Measurements from ENCODE around the gene PRIMPOL.
"Not testable (repeated sequence)": the region's sequence is repeated elsewhere in the genome, so short reads cannot be mapped to it uniquely, and the experiment has no call there.

Gene PRIMPOL

DNA sequence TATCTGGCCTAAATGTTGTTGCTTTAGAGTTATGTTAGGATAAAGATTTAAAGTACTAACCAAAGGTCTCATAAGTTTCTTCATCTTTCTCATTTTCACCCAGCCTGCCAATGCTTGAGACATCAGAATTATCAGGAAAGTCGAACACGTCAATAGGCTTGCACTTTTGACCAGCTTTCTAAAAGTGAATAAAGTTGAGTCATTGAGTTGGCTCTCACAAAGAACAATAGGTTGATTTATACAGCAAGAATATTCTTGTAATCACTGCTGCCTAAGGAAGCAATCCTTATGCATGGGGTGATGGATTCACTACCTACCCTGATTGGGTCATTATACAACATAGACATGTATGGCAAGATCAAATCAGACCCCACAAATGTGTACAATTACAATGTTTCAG, 79.3 kb downstream of the PRIMPOL start:
- H3K36me3 ChIP-seq (ENCODE audit: insufficient read depth, low read length), result peaks cover 5% of the 10 kb centered on the region
- H3K4me1 ChIP-seq (ENCODE audit: control insufficient read depth, insufficient read depth, low read length), result peaks cover 10% of the 10 kb centered on the region
- no peak overlapping the region for H3K4me3 ChIP-seq (ENCODE audit: low read length)
- no peak overlapping the region for H3K9ac ChIP-seq (ENCODE audit: low read depth, low read length)
- no peaks in the 10 kb centered on the region for H3K9me3 ChIP-seq (replicated peaks; ENCODE audit: low read length)
- no peak overlapping the region for H3K4me2 ChIP-seq (ENCODE audit: low read length)
- no peaks in the 10 kb centered on the region for H3K27me3 ChIP-seq (ENCODE audit: control insufficient read depth, insufficient read depth, low read length)

DNA sequence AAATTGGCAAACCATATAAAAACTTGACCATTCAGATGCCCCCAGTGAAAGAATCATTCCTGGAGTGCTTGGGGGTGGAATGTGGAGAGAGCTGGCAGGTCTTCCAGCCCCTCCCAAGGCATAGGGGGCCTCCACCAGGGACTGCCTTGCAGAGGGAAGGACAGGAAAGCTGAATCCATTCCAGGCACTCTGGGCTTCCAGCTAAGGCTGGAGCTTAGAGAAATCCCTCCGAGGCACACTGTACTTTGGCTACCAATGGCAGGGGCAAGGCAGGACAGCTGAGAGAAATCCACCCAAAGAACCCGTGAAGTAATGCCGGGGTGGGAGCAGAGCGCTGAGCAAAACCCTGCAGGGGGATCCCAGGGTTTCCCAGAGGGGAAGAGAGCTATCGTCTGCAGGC, 80.4 kb downstream of the PRIMPOL start:
- Histone ChIP-seq H3K27me3 (ENCODE audit: control insufficient read depth, insufficient read depth, low read length) (no peaks in the 10 kb centered on the region), H3K9ac (ENCODE audit: low read depth, low read length) (peak overlapping the region; percentile 3), H3K4me2 (ENCODE audit: low read length) (peak overlapping the region; percentile 62), H3K4me1 (ENCODE audit: control insufficient read depth, insufficient read depth, low read length) (peaks cover 12% of the 10 kb centered on the region), H3K4me3 (ENCODE audit: low read length) (no peak overlapping the region), H3K9me3 (replicated peaks; ENCODE audit: low read length) (no peaks in the 10 kb centered on the region), H3K36me3 (ENCODE audit: insufficient read depth, low read length) (peaks cover 5% of the 10 kb centered on the region)

DNA sequence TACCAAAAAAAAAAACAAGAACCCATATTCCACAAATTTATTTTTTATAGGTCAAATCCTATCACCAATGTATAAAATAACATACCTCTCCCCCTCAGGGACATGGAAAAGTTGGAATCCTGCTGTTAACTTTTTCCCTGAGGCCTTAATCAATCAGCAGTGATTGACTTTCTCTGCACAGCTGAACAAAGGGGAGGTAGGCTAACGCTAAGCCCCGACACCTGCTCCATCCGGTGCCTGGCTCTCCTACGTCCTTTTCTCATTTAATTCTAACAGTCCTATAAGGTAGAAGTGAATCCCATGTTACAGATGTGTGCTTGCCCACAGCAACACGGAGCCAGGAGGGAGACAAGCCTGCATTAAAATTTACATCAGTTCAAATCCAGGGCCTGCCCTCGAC, 81.5 kb downstream of the PRIMPOL start:
- Histone ChIP-seq H3K4me1 (ENCODE audit: control insufficient read depth, insufficient read depth, low read length) (peaks cover 12% of the 10 kb centered on the region), H3K4me3 (ENCODE audit: low read length) (no peak overlapping the region), H3K9me3 (replicated peaks; ENCODE audit: low read length) (no peaks in the 10 kb centered on the region), H3K36me3 (ENCODE audit: insufficient read depth, low read length) (peaks cover 5% of the 10 kb centered on the region), H3K4me2 (ENCODE audit: low read length) (no peak overlapping the region), H3K9ac (ENCODE audit: low read depth, low read length) (no peak overlapping the region), H3K27me3 (ENCODE audit: control insufficient read depth, insufficient read depth, low read length) (no peaks in the 10 kb centered on the region)

DNA sequence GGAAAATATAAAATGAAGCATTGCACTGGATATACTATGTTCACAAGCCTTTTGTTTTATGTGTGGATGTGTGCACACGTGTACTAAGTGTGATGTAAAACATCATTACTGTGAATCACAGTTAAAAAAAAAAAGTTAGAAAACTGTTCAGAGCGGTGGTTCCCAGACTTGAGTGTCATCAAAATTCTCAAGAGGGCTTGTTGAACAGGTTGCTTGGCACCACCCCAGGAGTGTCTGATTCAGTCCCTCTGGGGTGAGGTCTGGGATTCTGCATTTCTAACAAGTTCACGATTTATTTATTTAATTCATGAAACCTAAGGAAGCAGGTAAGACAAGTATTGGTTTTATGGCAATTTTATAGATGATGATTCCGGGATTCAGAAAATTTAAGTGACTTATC, 82.6 kb downstream of the PRIMPOL start:
- peaks cover 12% of the 10 kb centered on the region for H3K4me1 ChIP-seq (ENCODE audit: control insufficient read depth, insufficient read depth, low read length)

DNA sequence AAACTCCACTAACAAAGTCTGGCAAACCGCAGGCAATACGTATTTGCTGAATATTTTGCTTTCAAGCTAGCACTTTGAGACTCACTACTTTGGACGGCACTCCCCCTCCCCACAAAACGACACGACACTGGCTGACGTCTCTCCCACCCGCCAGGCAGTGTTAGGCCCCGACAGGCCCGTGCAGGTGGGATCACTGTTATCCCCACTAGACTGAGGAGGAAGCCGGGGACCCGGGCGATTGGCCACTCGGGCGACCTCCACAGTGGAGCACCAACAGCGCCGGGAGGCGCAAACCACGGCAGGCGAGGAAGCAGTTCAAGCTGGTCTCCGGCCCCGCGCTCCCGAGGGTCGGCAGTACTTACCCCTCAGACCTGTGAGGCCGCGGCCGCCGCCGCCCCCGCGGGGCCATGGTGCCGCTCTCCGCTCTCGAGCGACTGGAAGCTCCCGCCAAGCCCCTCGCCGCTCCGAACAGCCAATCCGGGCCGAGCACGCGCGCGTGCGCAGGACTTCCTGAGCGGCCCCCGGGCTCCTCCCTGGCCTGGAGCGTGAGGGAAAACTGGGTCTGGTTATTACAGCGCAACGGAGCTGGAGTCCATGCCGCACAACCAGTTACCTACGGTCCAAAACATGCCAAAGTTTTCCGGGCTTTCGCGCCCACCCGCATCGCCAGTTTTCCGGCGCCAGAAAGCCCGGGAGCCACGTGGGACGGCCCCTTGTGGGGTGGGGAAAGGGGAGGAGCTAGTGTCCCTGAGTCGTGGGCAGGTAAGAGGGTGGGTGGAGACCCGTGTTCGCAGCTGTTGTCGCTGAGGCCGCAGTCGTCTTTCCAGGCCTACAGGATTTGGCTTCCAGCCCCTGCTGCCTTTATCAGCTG, 84.4 kb downstream of the PRIMPOL start, which contains the start of gene CENPU:
Gene CENPU (minus strand): TSS at position 443 of the 871 bp plus-strand sequence. CDS start 34 bp downstream, at position 409.
- Histone ChIP-seq H3K4me3 (ENCODE audit: low read length) (peak within 1 kb of the TSS; percentile 81), H3K9me3 (replicated peaks; ENCODE audit: low read length) (no peaks in the 10 kb centered on the region), H3K36me3 (ENCODE audit: insufficient read depth, low read length) (no peaks in the 10 kb centered on the region), H3K27me3 (ENCODE audit: control insufficient read depth, insufficient read depth, low read length) (no peaks in the 10 kb centered on the region), H3K4me1 (ENCODE audit: control insufficient read depth, insufficient read depth, low read length) (peaks cover 12% of the 10 kb centered on the region), H3K9ac (ENCODE audit: low read depth, low read length) (peak within 1 kb of the TSS; percentile 82), H3K4me2 (ENCODE audit: low read length) (peak within 1 kb of the TSS; percentile 94)

More for the DNA sequence above, 82.6 kb downstream of the PRIMPOL start:
- peak overlapping the region; percentile 82 for H3K9ac ChIP-seq (ENCODE audit: low read depth, low read length)
- H3K27me3 ChIP-seq (ENCODE audit: control insufficient read depth, insufficient read depth, low read length), result no peaks in the 10 kb centered on the region
- peak overlapping the region; percentile 81 for H3K4me3 ChIP-seq (ENCODE audit: low read length)
- H3K4me2 ChIP-seq (ENCODE audit: low read length), result peak overlapping the region; percentile 94
- H3K36me3 ChIP-seq (ENCODE audit: insufficient read depth, low read length), result peaks cover 5% of the 10 kb centered on the region
- no peaks in the 10 kb centered on the region for H3K9me3 ChIP-seq (replicated peaks; ENCODE audit: low read length)

DNA sequence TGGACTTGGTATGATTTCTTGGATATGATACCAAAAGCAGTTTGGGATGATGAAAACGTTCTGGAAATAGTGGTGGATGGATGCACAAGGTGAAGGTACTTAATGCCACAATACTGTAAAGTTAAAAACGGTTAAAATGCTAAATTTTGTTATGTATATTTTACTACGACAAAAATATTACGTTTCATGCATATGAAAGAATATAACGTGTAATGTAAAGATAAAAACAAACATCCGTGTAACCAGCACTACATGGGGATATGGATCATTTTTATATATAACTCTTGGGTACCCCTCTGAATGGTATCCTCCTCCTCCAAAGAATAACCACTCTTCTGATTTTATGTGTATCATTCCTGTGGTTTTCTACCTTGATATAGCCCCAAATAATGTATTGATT, 85.2 kb downstream of the PRIMPOL start:
- no peaks in the 10 kb centered on the region for H3K36me3 ChIP-seq (ENCODE audit: insufficient read depth, low read length)
- H3K4me3 ChIP-seq (ENCODE audit: low read length), result peak overlapping the region; percentile 81
- peak overlapping the region; percentile 90 for H3K4me2 ChIP-seq (ENCODE audit: low read length)
- H3K4me1 ChIP-seq (ENCODE audit: control insufficient read depth, insufficient read depth, low read length), result peaks cover 12% of the 10 kb centered on the region
- no peaks in the 10 kb centered on the region for H3K9me3 ChIP-seq (replicated peaks; ENCODE audit: low read length)
- no peaks in the 10 kb centered on the region for H3K27me3 ChIP-seq (ENCODE audit: control insufficient read depth, insufficient read depth, low read length)
- peak overlapping the region; percentile 72 for H3K9ac ChIP-seq (ENCODE audit: low read depth, low read length)

DNA sequence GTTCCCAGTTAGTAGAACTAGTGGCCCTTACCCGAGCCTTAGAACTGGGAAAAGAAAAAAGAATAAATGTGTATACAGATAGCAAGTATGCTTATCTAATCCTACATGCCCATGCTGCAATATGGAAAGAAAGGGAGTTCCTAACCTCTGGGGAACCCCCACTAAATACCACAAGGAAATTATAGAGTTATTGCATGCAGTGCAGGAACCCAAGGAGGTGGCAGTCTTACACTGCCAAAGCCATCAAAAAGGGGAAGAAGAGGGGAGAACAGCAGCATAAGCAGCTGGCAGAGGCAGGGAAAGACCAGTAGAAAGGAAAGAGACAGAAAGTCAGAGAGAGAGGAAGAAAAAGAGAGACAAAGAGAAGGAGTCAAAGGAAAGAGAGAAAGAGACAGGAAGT, 90.0 kb downstream of the PRIMPOL start:
- H3K36me3 ChIP-seq (ENCODE audit: insufficient read depth, low read length); H3K9ac ChIP-seq (ENCODE audit: low read depth, low read length); H3K4me2 ChIP-seq (ENCODE audit: low read length); H3K9me3 ChIP-seq (replicated peaks; ENCODE audit: low read length); H3K4me1 ChIP-seq (ENCODE audit: control insufficient read depth, insufficient read depth, low read length); H3K27me3 ChIP-seq (ENCODE audit: control insufficient read depth, insufficient read depth, low read length); H3K4me3 ChIP-seq (ENCODE audit: low read length): not testable (repeated sequence)

DNA sequence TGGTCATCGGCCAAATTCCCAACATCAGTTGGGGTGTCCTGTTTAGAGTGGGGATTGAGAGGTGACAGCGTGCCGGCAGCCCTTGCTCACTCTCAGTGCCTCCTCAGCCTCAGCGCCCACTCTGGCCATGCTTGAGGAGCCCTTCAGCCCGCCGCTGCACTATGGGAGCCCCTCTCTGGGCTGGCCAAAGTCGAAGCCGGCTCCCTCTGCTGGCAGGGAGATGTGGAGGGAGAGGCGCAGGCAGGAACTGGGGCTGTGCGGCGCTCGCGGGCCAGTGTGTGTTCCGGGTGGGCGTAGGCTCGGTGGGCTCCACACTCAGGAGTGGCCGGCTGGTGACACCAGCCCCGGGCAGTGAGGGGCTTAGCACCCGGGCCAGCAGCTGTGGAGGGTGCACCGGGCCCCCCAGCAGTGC, 91.4 kb downstream of the PRIMPOL start:
- Histone ChIP-seq H3K4me2 (ENCODE audit: low read length) (no peak overlapping the region), H3K27me3 (ENCODE audit: control insufficient read depth, insufficient read depth, low read length) (no peaks in the 10 kb centered on the region), H3K9me3 (replicated peaks; ENCODE audit: low read length) (no peaks in the 10 kb centered on the region), H3K9ac (ENCODE audit: low read depth, low read length) (no peak overlapping the region), H3K4me3 (ENCODE audit: low read length) (no peak overlapping the region), H3K36me3 (ENCODE audit: insufficient read depth, low read length) (no peaks in the 10 kb centered on the region), H3K4me1 (ENCODE audit: control insufficient read depth, insufficient read depth, low read length) (peaks cover 2% of the 10 kb centered on the region)

DNA sequence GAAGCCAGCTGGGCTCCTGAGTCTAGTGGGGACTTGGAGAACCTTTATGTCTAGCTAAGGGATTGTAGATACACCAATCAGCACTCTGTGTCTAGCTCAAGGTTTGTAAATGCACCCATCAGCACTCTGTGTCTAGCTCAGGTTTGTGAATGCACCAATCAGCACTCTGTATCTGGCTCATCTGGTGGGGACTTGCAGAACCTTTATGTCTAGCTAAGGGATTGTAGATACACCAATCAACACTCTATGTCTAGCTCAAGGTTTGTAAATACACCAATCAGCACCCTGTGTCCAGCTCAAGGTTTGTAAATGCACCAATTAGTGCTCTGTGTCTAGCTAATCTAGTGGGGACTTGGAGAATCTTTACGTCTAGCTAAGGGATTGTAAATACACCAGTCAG, 92.1 kb downstream of the PRIMPOL start:
- not testable (repeated sequence) for H3K27me3 ChIP-seq (ENCODE audit: control insufficient read depth, insufficient read depth, low read length); H3K9me3 ChIP-seq (replicated peaks; ENCODE audit: low read length); H3K4me2 ChIP-seq (ENCODE audit: low read length); H3K4me1 ChIP-seq (ENCODE audit: control insufficient read depth, insufficient read depth, low read length); H3K9ac ChIP-seq (ENCODE audit: low read depth, low read length); H3K4me3 ChIP-seq (ENCODE audit: low read length); H3K36me3 ChIP-seq (ENCODE audit: insufficient read depth, low read length)

DNA sequence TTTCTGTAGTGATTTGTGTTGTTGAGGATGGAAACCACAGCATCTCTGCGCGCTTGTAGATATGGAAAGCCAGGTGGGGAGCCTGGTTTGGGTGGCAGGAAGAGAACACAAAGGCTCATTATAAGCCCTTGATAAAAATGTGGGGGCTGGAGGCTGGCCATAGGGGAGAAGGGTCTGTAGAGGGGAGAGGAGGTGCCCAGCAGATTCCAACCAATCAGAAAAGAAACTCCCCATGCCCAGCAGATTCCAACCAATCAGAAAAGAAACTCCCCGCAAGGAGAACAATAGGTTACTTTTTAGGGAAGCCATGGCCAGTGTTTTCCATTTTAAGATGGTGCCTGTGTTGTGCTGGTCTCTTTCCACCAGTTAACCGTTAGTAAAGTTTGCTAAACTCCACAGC, 94.1 kb downstream of the PRIMPOL start:
- H3K4me2 ChIP-seq (ENCODE audit: low read length), result no peak overlapping the region

DNA sequence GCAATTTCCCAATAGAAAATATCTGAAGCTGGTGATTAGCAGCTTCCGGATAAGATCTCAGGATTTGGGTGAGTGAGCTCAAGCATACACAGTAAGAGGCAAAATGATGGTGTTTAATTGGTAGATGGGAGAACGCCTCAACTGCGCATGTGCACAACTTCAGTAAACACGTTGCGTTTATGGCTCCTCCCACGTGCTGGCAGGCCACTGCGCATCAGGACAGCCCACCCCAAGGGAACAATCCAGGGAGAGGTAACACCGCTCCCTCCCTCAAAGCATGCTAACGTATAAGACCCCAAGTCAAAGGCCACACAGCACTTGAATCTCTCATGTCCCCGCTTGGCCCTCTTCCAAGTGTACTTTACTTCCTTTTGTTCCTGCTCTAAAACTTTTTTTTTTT, 94.7 kb downstream of the PRIMPOL start:
- H3K36me3 ChIP-seq (ENCODE audit: insufficient read depth, low read length), result no peaks in the 10 kb centered on the region
- H3K4me3 ChIP-seq (ENCODE audit: low read length), result no peak overlapping the region
- no peaks in the 10 kb centered on the region for H3K27me3 ChIP-seq (ENCODE audit: control insufficient read depth, insufficient read depth, low read length)
- no peak overlapping the region for H3K9ac ChIP-seq (ENCODE audit: low read depth, low read length)
- H3K4me2 ChIP-seq (ENCODE audit: low read length), result no peak overlapping the region
- peaks cover 23% of the 10 kb centered on the region for H3K4me1 ChIP-seq (ENCODE audit: control insufficient read depth, insufficient read depth, low read length)
- H3K9me3 ChIP-seq (replicated peaks; ENCODE audit: low read length), result no peaks in the 10 kb centered on the region

More for the DNA sequence above, 94.1 kb downstream of the PRIMPOL start:
- Histone ChIP-seq H3K4me3 (ENCODE audit: low read length) (no peak overlapping the region), H3K9me3 (replicated peaks; ENCODE audit: low read length) (no peaks in the 10 kb centered on the region), H3K4me1 (ENCODE audit: control insufficient read depth, insufficient read depth, low read length) (peaks cover 23% of the 10 kb centered on the region), H3K36me3 (ENCODE audit: insufficient read depth, low read length) (no peaks in the 10 kb centered on the region), H3K9ac (ENCODE audit: low read depth, low read length) (no peak overlapping the region), H3K27me3 (ENCODE audit: control insufficient read depth, insufficient read depth, low read length) (no peaks in the 10 kb centered on the region)
